ENCODE results near the gene CCND1.

DNA sequence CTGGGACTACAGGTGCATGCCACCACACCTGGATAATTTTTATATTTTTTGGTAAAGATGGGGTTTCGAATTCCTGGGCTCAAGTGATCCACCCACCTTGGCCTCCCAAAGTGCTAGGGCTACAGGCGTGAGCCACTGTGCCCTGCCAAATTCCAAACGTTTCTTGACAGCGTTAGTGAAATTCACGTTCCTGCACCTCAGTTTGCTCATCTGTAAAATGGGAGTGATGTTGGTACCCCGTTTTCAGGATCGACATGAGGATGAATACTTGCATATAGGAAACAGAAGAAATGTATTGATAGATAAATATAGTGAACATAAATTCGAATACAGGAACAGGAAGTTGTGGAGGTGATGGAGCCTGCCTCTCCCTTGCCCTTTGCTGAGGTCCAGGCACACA is 44.4 kb downstream of the CCND1 start:
- TF ChIP-seq, protein P1, sequence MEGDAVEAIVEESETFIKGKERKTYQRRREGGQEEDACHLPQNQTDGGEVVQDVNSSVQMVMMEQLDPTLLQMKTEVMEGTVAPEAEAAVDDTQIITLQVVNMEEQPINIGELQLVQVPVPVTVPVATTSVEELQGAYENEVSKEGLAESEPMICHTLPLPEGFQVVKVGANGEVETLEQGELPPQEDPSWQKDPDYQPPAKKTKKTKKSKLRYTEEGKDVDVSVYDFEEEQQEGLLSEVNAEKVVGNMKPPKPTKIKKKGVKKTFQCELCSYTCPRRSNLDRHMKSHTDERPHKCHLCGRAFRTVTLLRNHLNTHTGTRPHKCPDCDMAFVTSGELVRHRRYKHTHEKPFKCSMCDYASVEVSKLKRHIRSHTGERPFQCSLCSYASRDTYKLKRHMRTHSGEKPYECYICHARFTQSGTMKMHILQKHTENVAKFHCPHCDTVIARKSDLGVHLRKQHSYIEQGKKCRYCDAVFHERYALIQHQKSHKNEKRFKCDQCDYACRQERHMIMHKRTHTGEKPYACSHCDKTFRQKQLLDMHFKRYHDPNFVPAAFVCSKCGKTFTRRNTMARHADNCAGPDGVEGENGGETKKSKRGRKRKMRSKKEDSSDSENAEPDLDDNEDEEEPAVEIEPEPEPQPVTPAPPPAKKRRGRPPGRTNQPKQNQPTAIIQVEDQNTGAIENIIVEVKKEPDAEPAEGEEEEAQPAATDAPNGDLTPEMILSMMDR (IDR thresholded peaks at IDR 0.05 in 8 of 11, conservative IDR thresholded peaks at IDR 0.05 in 3 of 11): no peak
- TF ChIP-seq POLR2A (IDR thresholded peaks at IDR 0.05): no peak
